H1 (cell line): ENCODE measurements around the gene JDP2. TPM values are rescaled to one million over a fixed set of nuclear protein-coding genes. Genes with fewer than 3 reads are reported as not detected.

Source experiments
- CHD2 ChIP-seq: IDR thresholded peaks from 2 replicates; pipeline ENCODE4 v1.6.1; 2012; ENCODE audit warnings: low read length, improper control_type of control experiment
- CHD7 ChIP-seq: fragments of 300-600 bp; sonication (generic); IDR thresholded peaks from 2 replicates; pipeline ENCODE4 v1.7.1; 2012; ENCODE audit warnings: low read length, moderate library complexity, mild to moderate bottlenecking, inconsistent platforms; ENCODE audit not compliant: insufficient replicate concordance
- GTF2F1 ChIP-seq: IDR thresholded peaks from 2 replicates; pipeline ENCODE4 v1.6.1; 2012; ENCODE audit warnings: low read depth, low read length, improper control_type of control experiment, borderline replicate concordance
- KDM1A ChIP-seq: fragments of 200-600, 300-600 bp; sonication (generic); IDR thresholded peaks from 2 replicates; pipeline ENCODE4 v1.7.1; 2016; ENCODE audit warnings: mild to moderate bottlenecking, low read length, borderline replicate concordance
- SIRT6 ChIP-seq: IDR thresholded peaks from one replicate; pipeline ENCODE4 v1.7.1; 2012; ENCODE audit warnings: low read length, inconsistent platforms
- SP1 ChIP-seq: IDR thresholded peaks from 2 replicates; pipeline ENCODE4 v1.6.1; 2011; ENCODE audit warnings: low read depth, low read length
- SUZ12 ChIP-seq: fragments of 200-600 bp; sonication (generic); IDR thresholded peaks from 2 replicates; pipeline ENCODE4 v1.6.1; 2012; ENCODE audit warnings: mild to moderate bottlenecking, inconsistent platforms, low read length, moderate library complexity, mixed read lengths
- polyA plus RNA-seq, 7 experiments: library from polyadenylated mRNA; depleted of rRNA in 3 of 7; stranded (reverse) in 5 of 7; unstranded in 2 of 7; fragments of >200 nt in 5 of 7; fragments of 200-250 nt in 2 of 7; gene quantifications; 1 replicate in 5 of 7; 2 replicates in 1 of 7; 4 replicates in 1 of 7; pipeline versions ENCODE4 v1.2.1 to v1.2.3, GENCODE V29; 2011 to 2013; ENCODE audit warnings: missing spikeins in 2 of 7, mixed read lengths in 2 of 7
- total RNA-seq: library from RNA; stranded (reverse); fragmentation: NEBNext Ultra II Directional; extraction: Animal tissue kit (Norgen Biotek cat#: 25700); gene quantifications from 2 replicates; pipeline ENCODE4 v1.2.1, GENCODE V29; 2021

JDP2 gene
- total and polyA plus RNA-seq, 2 of the 8 experiments (the other 6 are each of a cell fraction or from before 2014, with no cell fraction given): 8.9 to 27.2 TPM

- TF ChIP-seq CHD7 (no peak), SIRT6 (no peak), SP1 (no peak), KDM1A (no peak), CHD2 (no peak), SUZ12 (no peak), GTF2F1 (no peak)
These were observed 65.8 kb downstream of the JDP2 start (continued) for GRCh38 chr14:75493592-75494087.
